H9 (cell line): ENCODE data around the gene KCTD2. TPM values are rescaled to one million over a fixed set of nuclear protein-coding genes. Genes with fewer than 3 reads are reported as not detected.

ENCODE experiments used
- DNase-seq: peaks from one replicate; pipeline ENCODE4 v3.0.0-alpha.2; 2017
- H2AFZ ChIP-seq: one replicate; pipeline ENCODE4 v1.6.1; 2013; ENCODE audit warnings: mild to moderate bottlenecking, low read length, control low read depth, moderate library complexity
- H2AK5ac ChIP-seq: 2 replicates; pipeline ENCODE4 v1.6.1; 2013; ENCODE audit warnings: low read length, control low read depth, mixed read lengths; ENCODE audit not compliant: insufficient read length
- H2BK120ac ChIP-seq: one replicate; pipeline ENCODE4 v1.6.1; 2013; ENCODE audit warnings: low read depth, mild to moderate bottlenecking, low read length, control low read depth, inconsistent platforms; ENCODE audit not compliant: poor library complexity, severe bottlenecking
- H2BK12ac ChIP-seq: 2 replicates; pipeline ENCODE4 v1.6.1; 2013; ENCODE audit warnings: low read length, control low read depth, mixed read lengths, low read depth; ENCODE audit not compliant: insufficient read length
- H2BK15ac ChIP-seq: 2 replicates; pipeline ENCODE4 v1.6.1; 2013; ENCODE audit warnings: low read depth, low read length, control low read depth
- H2BK20ac ChIP-seq: one replicate; pipeline ENCODE4 v1.6.1; 2013; ENCODE audit warnings: low read depth, mild to moderate bottlenecking, low read length, control low read depth, inconsistent platforms; ENCODE audit not compliant: poor library complexity, severe bottlenecking
- H2BK5ac ChIP-seq: 2 replicates; pipeline ENCODE4 v1.6.1; 2013; ENCODE audit warnings: low read length, control low read depth, mixed read lengths; ENCODE audit not compliant: insufficient read length
- H3K14ac ChIP-seq: 2 replicates; pipeline ENCODE4 v1.6.1; 2013; ENCODE audit warnings: low read length, control low read depth; ENCODE audit not compliant: insufficient read depth
- H3K18ac ChIP-seq: 2 replicates; pipeline ENCODE4 v1.6.1; 2013; ENCODE audit warnings: low read depth, mild to moderate bottlenecking, mixed read lengths, low read length, control low read depth; ENCODE audit not compliant: insufficient read length
- H3K23ac ChIP-seq: 2 replicates; pipeline ENCODE4 v1.6.1; 2013; ENCODE audit warnings: low read length, control low read depth, mixed read lengths, low read depth; ENCODE audit not compliant: insufficient read length
- H3K23me2 ChIP-seq: 2 replicates; pipeline ENCODE4 v1.6.1; 2013; ENCODE audit warnings: low read depth, mild to moderate bottlenecking, mixed read lengths, low read length, control low read depth; ENCODE audit not compliant: insufficient read length, poor library complexity, severe bottlenecking
- H3K27ac ChIP-seq: 2 replicates; pipeline ENCODE4 v1.5.1; 2013; ENCODE audit warnings: low read length, control low read depth, mixed read lengths, low read depth; ENCODE audit not compliant: insufficient read length
- H3K27me3 ChIP-seq: 2 replicates; pipeline ENCODE4 v1.6.1; 2013; ENCODE audit warnings: low read length, control low read depth, inconsistent platforms; ENCODE audit not compliant: insufficient read depth
- H3K4ac ChIP-seq: 2 replicates; pipeline ENCODE4 v1.6.1; 2013; ENCODE audit warnings: low read depth, mild to moderate bottlenecking, control low read depth, inconsistent platforms, low read length, moderate library complexity
- H3K4me1 ChIP-seq: 2 replicates; pipeline ENCODE4 v1.6.1; 2013; ENCODE audit warnings: low read length, control low read depth, inconsistent platforms; ENCODE audit not compliant: insufficient read depth
- H3K4me2 ChIP-seq: 2 replicates; pipeline ENCODE4 v1.6.1; 2013; ENCODE audit warnings: low read length, control low read depth, mixed read lengths; ENCODE audit not compliant: insufficient read length, insufficient read depth
- H3K56ac ChIP-seq: 2 replicates; pipeline ENCODE4 v1.6.1; 2013; ENCODE audit warnings: low read depth, mild to moderate bottlenecking, mixed read lengths, low read length, control low read depth; ENCODE audit not compliant: insufficient read length
- H3K79me1 ChIP-seq: 2 replicates; pipeline ENCODE4 v1.6.1; 2013; ENCODE audit warnings: low read depth, mild to moderate bottlenecking, moderate library complexity, low read length, control low read depth, inconsistent platforms; ENCODE audit not compliant: insufficient read depth, poor library complexity, severe bottlenecking
- H3K79me2 ChIP-seq: 2 replicates; pipeline ENCODE4 v1.6.1; 2013; ENCODE audit warnings: low read length, control low read depth, inconsistent platforms; ENCODE audit not compliant: insufficient read depth
- H3K9ac ChIP-seq: 2 replicates; pipeline ENCODE4 v1.6.1; 2013; ENCODE audit warnings: low read length, control low read depth, mixed read lengths; ENCODE audit not compliant: insufficient read length; ENCODE audit errors: extremely low read depth
- H3K9me3 ChIP-seq: one replicate; pipeline ENCODE4 v1.6.1; 2013; ENCODE audit warnings: low read depth, low read length, inconsistent platforms; ENCODE audit not compliant: control insufficient read depth
- H3T11ph ChIP-seq: one replicate; pipeline ENCODE4 v1.6.1; 2013; ENCODE audit warnings: mild to moderate bottlenecking, low read length, control low read depth, inconsistent platforms
- H4K20me1 ChIP-seq: one replicate; pipeline ENCODE4 v1.6.1; 2013; ENCODE audit not compliant: control insufficient read depth, insufficient read length, insufficient read depth
- H4K5ac ChIP-seq: 2 replicates; pipeline ENCODE4 v1.6.1; 2013; ENCODE audit warnings: low read depth, mild to moderate bottlenecking, mixed read lengths, low read length, control low read depth; ENCODE audit not compliant: insufficient read length
- H4K8ac ChIP-seq: replicated peaks from 2 replicates; pipeline ENCODE4 v1.6.1; 2013; ENCODE audit warnings: low read length, control low read depth, mixed read lengths, low read depth; ENCODE audit not compliant: insufficient read length
- H4K91ac ChIP-seq: 2 replicates; pipeline ENCODE4 v1.6.1; 2013; ENCODE audit warnings: low read depth, mild to moderate bottlenecking, moderate library complexity, mixed read lengths, low read length, control low read depth; ENCODE audit not compliant: insufficient read length
- H3K27ac Mint-ChIP-seq, 3 experiments: 2 replicates in 2 of 3; 3 replicates in 1 of 3; pipeline ENCODE4 v1.8.0; 2020 to 2021; ENCODE audit warnings: mixed read lengths in 3 of 3, mild to moderate bottlenecking in 1 of 3, moderate library complexity in 1 of 3
- H3K27me3 Mint-ChIP-seq: 2 replicates; pipeline ENCODE4 v1.8.0; 2021; ENCODE audit warnings: low read depth, mild to moderate bottlenecking, moderate library complexity, mixed read lengths
- H3K36me3 Mint-ChIP-seq, 3 experiments: 2 replicates in 2 of 3; 3 replicates in 1 of 3; pipeline ENCODE4 v1.8.0; 2020 to 2021; ENCODE audit warnings: low read depth in 3 of 3, mixed read lengths in 3 of 3; ENCODE audit not compliant: insufficient read depth in 1 of 3
- H3K4me1 Mint-ChIP-seq, 2 experiments: 2 replicates each; pipeline ENCODE4 v1.8.0; 2020; ENCODE audit warnings: mixed read lengths in 2 of 2
- H3K4me3 Mint-ChIP-seq, 2 experiments: 2 replicates in 1 of 2; 3 replicates in 1 of 2; pipeline ENCODE4 v1.8.0; 2020 to 2021; ENCODE audit warnings: mild to moderate bottlenecking in 2 of 2, mixed read lengths in 2 of 2, moderate library complexity in 1 of 2
- H3K9me3 Mint-ChIP-seq, 2 experiments: 2 replicates in 1 of 2; 3 replicates in 1 of 2; pipeline ENCODE4 v1.8.0; 2020; ENCODE audit warnings: mild to moderate bottlenecking in 2 of 2, mixed read lengths in 2 of 2, moderate library complexity in 1 of 2
- CTCF ChIP-seq: fragments of 200-600 bp; sonication (generic); conservative IDR thresholded peaks from 3 replicates; pipeline ENCODE4 v1.8.0; 2021; ENCODE audit warnings: antibody characterized with exemption, mild to moderate bottlenecking
- WGBS: extraction: QIAGEN DNeasy Blood & Tissue Kit; methylation state at CpG from one replicate; pipeline ENCODE4 v1.1.7; 2013; ENCODE audit warnings: missing lambda C conversion rate, low lambda C conversion rate, mixed read lengths; ENCODE audit not compliant: insufficient read length; ENCODE audit errors: extremely low coverage; 5-methylcytosine and 5-hydroxymethylcytosine counted together
- total RNA-seq: library from RNA; stranded (reverse); gene quantifications from 2 replicates; pipeline ENCODE4 v1.2.1, GENCODE V29; 2021

The KCTD2 gene
- total RNA-seq, 1 experiment from 2014 or later: 40.1 TPM

- no peaks in the 10 kb centered on the region; the same call in 1 of the 2 replicates for H3K4me1 ChIP-seq
- no peak overlapping the region for H2BK15ac ChIP-seq
- no peak overlapping the region for H4K5ac ChIP-seq
- peaks cover 13% of the 10 kb centered on the region; the same call in 1 of the 2 replicates for H3K79me2 ChIP-seq
- H3K9me3 ChIP-seq: no peaks in the 10 kb centered on the region
- H4K20me1 ChIP-seq: no peaks in the 10 kb centered on the region
- no peak overlapping the region for H2BK12ac ChIP-seq
- Mint-ChIP-seq H3K4me3 (peak overlapping the region; percentile 97 to 100), H3K36me3 (peaks cover 15 to 45% (median 27%) of the 10 kb centered on the region in 3 experiments; a peak in 6 of 7 replicates), H3K4me1 (peaks cover 36 to 44% of the 10 kb centered on the region in 2 experiments), H3K27me3 (no peaks in the 10 kb centered on the region), H3K9me3 (peaks cover 0 to 2% of the 10 kb centered on the region in 2 experiments; a peak in 1 of 5 replicates), H3K27ac (peak overlapping the region; percentile 42 to 95 (median 91); a peak in 5 of 7 replicates)
- no peak overlapping the region for H3K23ac ChIP-seq
- H2AFZ ChIP-seq: no peak overlapping the region
- WGBS: no CpG with 5 or more reads among the region's 38 CpGs
- no peak overlapping the region for H3K27ac ChIP-seq
- no peak for DNase-seq
- H2BK20ac ChIP-seq: no peak overlapping the region
- no peak overlapping the region for H3K18ac ChIP-seq
- H4K91ac ChIP-seq: no peak overlapping the region
- H3K4me2 ChIP-seq: peak overlapping the region; percentile 96
- H3K4ac ChIP-seq: no peak overlapping the region
- H2BK120ac ChIP-seq: no peak overlapping the region
- peak overlapping the region; percentile 62 for H3K9ac ChIP-seq
- no peak overlapping the region for H2AK5ac ChIP-seq
- H2BK5ac ChIP-seq: no peak overlapping the region
- peaks cover 5% of the 10 kb centered on the region for H3K79me1 ChIP-seq
- H3K23me2 ChIP-seq: peaks cover 6% of the 10 kb centered on the region
- H3K56ac ChIP-seq: no peak overlapping the region
- TF ChIP-seq CTCF: no peak
- H4K8ac ChIP-seq: no peak overlapping the region
- peak overlapping the region; percentile 45 for H3K14ac ChIP-seq
- H3T11ph ChIP-seq: no peak overlapping the region
- H3K27me3 ChIP-seq: no peaks in the 10 kb centered on the region
These were observed 523 bp downstream of the KCTD2 start for GRCh38 chr17:75047398-75048098.
